Subcutaneous abdominal adipose tissue (tissue), 5 donors: ENCODE results near the gene FAM120AOS.

Source experiments
- H3K27ac ChIP-seq: one replicate; pipeline ENCODE4 v1.7.0; 2013; ENCODE audit warnings: low read depth, mild to moderate bottlenecking, inconsistent platforms, low read length, moderate library complexity
- H3K27me3 ChIP-seq, 5 donors: one replicate each; pipeline ENCODE4 v1.7.0; 2013; ENCODE audit warnings: low read length in 5 of 5, inconsistent platforms in 1 of 5; ENCODE audit not compliant: control insufficient read depth in 5 of 5, insufficient read depth in 4 of 5
- H3K36me3 ChIP-seq, 5 donors: one replicate each; pipeline ENCODE4 v1.7.0; 2013; ENCODE audit warnings: low read length in 5 of 5; ENCODE audit not compliant: control insufficient read depth in 5 of 5, insufficient read depth in 5 of 5
- H3K4me1 ChIP-seq, 5 donors: one replicate each; pipeline ENCODE4 v1.7.0; 2013; ENCODE audit warnings: low read length in 5 of 5, mild to moderate bottlenecking in 3 of 5, moderate library complexity in 1 of 5; ENCODE audit not compliant: control insufficient read depth in 5 of 5, insufficient read depth in 5 of 5
- H3K4me3 ChIP-seq, 5 donors: one replicate each; pipeline ENCODE4 v1.7.0; 2013; ENCODE audit warnings: low read length in 5 of 5, low read depth in 1 of 5
- H3K9ac ChIP-seq, 5 donors: one replicate each; pipeline ENCODE4 v1.7.0; 2013; ENCODE audit warnings: low read length in 5 of 5, mild to moderate bottlenecking in 4 of 5, moderate library complexity in 3 of 5
- H3K9me3 ChIP-seq, 5 donors: one replicate each; pipeline ENCODE4 v1.7.0; 2013; ENCODE audit warnings: low read length in 5 of 5; ENCODE audit not compliant: control insufficient read depth in 5 of 5
- donor health status: healthy.
- donor health status: healthy.
- donor health status: healthy.
- donor health status: healthy.
- donor health status: healthy.

The FAM120AOS gene

GRCh38 chr9:93470391-93470790, 17.0 kb upstream of the FAM120AOS start:
- H3K27me3 ChIP-seq, result no peaks in the 10 kb centered on the region
- no peak overlapping the region for H3K4me3 ChIP-seq
- no peak overlapping the region for H3K9ac ChIP-seq
- H3K27ac ChIP-seq, result peak overlapping the region; percentile 74
- H3K9me3 ChIP-seq, result no peaks in the 10 kb centered on the region
- H3K36me3 ChIP-seq, result peaks cover 0 to 5% (median 3%) of the 10 kb centered on the region in 5 donors
- peaks cover 6 to 55% (median 39%) of the 10 kb centered on the region in 5 donors for H3K4me1 ChIP-seq

GRCh38 chr9:93468763-93469456, 15.5 kb upstream of the FAM120AOS start:
- H3K4me1 ChIP-seq, result peaks cover 6 to 55% (median 42%) of the 10 kb centered on the region in 5 donors
- peak overlapping the region; percentile 74 for H3K27ac ChIP-seq
- peaks cover 0 to 3% (median 2%) of the 10 kb centered on the region in 5 donors for H3K36me3 ChIP-seq
- H3K27me3 ChIP-seq, result no peaks in the 10 kb centered on the region
- peak overlapping the region in 3 of 5 donors; percentile 19 to 56 (median 49) for H3K4me3 ChIP-seq
- no peaks in the 10 kb centered on the region for H3K9me3 ChIP-seq
- peak overlapping the region in 4 of 5 donors; percentile 46 to 76 (median 52) for H3K9ac ChIP-seq

- H3K9me3 ChIP-seq, result no peaks in the 10 kb centered on the region
- peaks cover 0 to 3% (median 0%) of the 10 kb centered on the region in 5 donors for H3K36me3 ChIP-seq
- H3K9ac ChIP-seq, result no peak overlapping the region
- H3K4me1 ChIP-seq, result peaks cover 6 to 47% (median 42%) of the 10 kb centered on the region in 5 donors
- H3K27ac ChIP-seq, result no peak overlapping the region
- H3K4me3 ChIP-seq, result no peak overlapping the region
- no peaks in the 10 kb centered on the region for H3K27me3 ChIP-seq
Measured at GRCh38 chr9:93467462-93467861, 14.1 kb upstream of the FAM120AOS start.

- no peaks in the 10 kb centered on the region for H3K36me3 ChIP-seq
- no peak overlapping the region for H3K9ac ChIP-seq
- no peaks in the 10 kb centered on the region for H3K27me3 ChIP-seq
- H3K27ac ChIP-seq, result no peak overlapping the region
- H3K4me3 ChIP-seq, result no peak overlapping the region
- H3K4me1 ChIP-seq, result peaks cover 6 to 52% (median 42%) of the 10 kb centered on the region in 5 donors
- H3K9me3 ChIP-seq, result no peaks in the 10 kb centered on the region
Measured at GRCh38 chr9:93467062-93467416, 13.7 kb upstream of the FAM120AOS start.

- H3K9ac ChIP-seq, result no peak overlapping the region
- no peak overlapping the region for H3K4me3 ChIP-seq
- H3K9me3 ChIP-seq, result no peaks in the 10 kb centered on the region
- H3K4me1 ChIP-seq, result peaks cover 6 to 54% (median 42%) of the 10 kb centered on the region in 5 donors
- no peak overlapping the region for H3K27ac ChIP-seq
- H3K36me3 ChIP-seq, result no peaks in the 10 kb centered on the region
- no peaks in the 10 kb centered on the region for H3K27me3 ChIP-seq
Measured at GRCh38 chr9:93466416-93467061, 13.2 kb upstream of the FAM120AOS start.

GRCh38 chr9:93465855-93466254, 12.5 kb upstream of the FAM120AOS start:
- H3K4me3 ChIP-seq, result no peak overlapping the region
- H3K4me1 ChIP-seq, result peaks cover 6 to 51% (median 39%) of the 10 kb centered on the region in 5 donors
- no peaks in the 10 kb centered on the region for H3K36me3 ChIP-seq
- no peak overlapping the region for H3K9ac ChIP-seq
- no peak overlapping the region for H3K27ac ChIP-seq
- H3K27me3 ChIP-seq, result no peaks in the 10 kb centered on the region
- no peaks in the 10 kb centered on the region for H3K9me3 ChIP-seq

GRCh38 chr9:93464876-93465275, 11.5 kb upstream of the FAM120AOS start:
- Histone ChIP-seq H3K4me3 (no peak overlapping the region), H3K9ac (no peak overlapping the region), H3K4me1 (peaks cover 6 to 48% (median 42%) of the 10 kb centered on the region in 5 donors), H3K27me3 (no peaks in the 10 kb centered on the region), H3K36me3 (no peaks in the 10 kb centered on the region), H3K27ac (no peak overlapping the region), H3K9me3 (no peaks in the 10 kb centered on the region)

- Histone ChIP-seq H3K9ac (no peak overlapping the region), H3K27ac (no peak overlapping the region), H3K4me3 (no peak overlapping the region), H3K9me3 (no peaks in the 10 kb centered on the region), H3K27me3 (no peaks in the 10 kb centered on the region), H3K4me1 (peaks cover 6 to 46% (median 44%) of the 10 kb centered on the region in 5 donors), H3K36me3 (no peaks in the 10 kb centered on the region)
Measured at GRCh38 chr9:93464395-93464794, 11.0 kb upstream of the FAM120AOS start.

- H3K4me1 ChIP-seq, result peaks cover 2 to 46% (median 45%) of the 10 kb centered on the region in 5 donors
- H3K27ac ChIP-seq, result no peak overlapping the region
- no peak overlapping the region for H3K4me3 ChIP-seq
- no peak overlapping the region for H3K9ac ChIP-seq
- no peaks in the 10 kb centered on the region for H3K27me3 ChIP-seq
- no peaks in the 10 kb centered on the region for H3K36me3 ChIP-seq
- no peaks in the 10 kb centered on the region for H3K9me3 ChIP-seq
Measured at GRCh38 chr9:93463638-93464248, 10.4 kb upstream of the FAM120AOS start.

GRCh38 chr9:93461821-93462220, 8.4 kb upstream of the FAM120AOS start:
- no peak overlapping the region for H3K4me3 ChIP-seq
- peaks cover 4 to 38% (median 37%) of the 10 kb centered on the region in 5 donors for H3K4me1 ChIP-seq
- no peak overlapping the region for H3K9ac ChIP-seq
- no peaks in the 10 kb centered on the region for H3K27me3 ChIP-seq
- no peaks in the 10 kb centered on the region for H3K36me3 ChIP-seq
- H3K27ac ChIP-seq, result no peak overlapping the region
- no peaks in the 10 kb centered on the region for H3K9me3 ChIP-seq
